Kidney capillary endothelial cell (primary cell): ENCODE measurements around the gene YES1.
"Not testable (repeated sequence)": the region's sequence is repeated elsewhere in the genome, so short reads cannot be mapped to it uniquely, and the experiment has no call there.

Experiments used
- DNase-seq: peaks from one replicate; pipeline ENCODE4 v3.0.0-alpha.2; 2018; ENCODE audit warnings: low spot score

Gene YES1

GRCh38 chr18:820591-821165 lies 8.6 kb upstream of the YES1 start:
- peak; percentile 72 for DNase-seq

GRCh38 chr18:816869-817268 lies 4.8 kb upstream of the YES1 start:
- DNase-seq: no peak

- no peak for DNase-seq
Observed at GRCh38 chr18:816088-816653, 4.1 kb upstream of the YES1 start.

GRCh38 chr18:815353-815752 lies 3.3 kb upstream of the YES1 start:
- DNase-seq: no peak

- DNase-seq: no peak
Observed at GRCh38 chr18:814300-815084, 2.5 kb upstream of the YES1 start.

GRCh38 chr18:813172-814071 lies 1.4 kb upstream of the YES1 start:
- DNase-seq: peak; percentile 69

- peak; percentile 89 for DNase-seq
Observed at GRCh38 chr18:812376-813171, 532 bp upstream of the YES1 start.

- no peak for DNase-seq
Observed at GRCh38 chr18:811182-811891, 705 bp downstream of the YES1 start.

GRCh38 chr18:809985-810642 lies 1.9 kb downstream of the YES1 start:
- DNase-seq: no peak

- not testable (repeated sequence) for DNase-seq
Observed at GRCh38 chr18:809228-809627, 2.8 kb downstream of the YES1 start.

- no peak for DNase-seq
Observed at GRCh38 chr18:808502-808901, 3.5 kb downstream of the YES1 start.

GRCh38 chr18:808086-808485 lies 4.0 kb downstream of the YES1 start:
- no peak for DNase-seq

GRCh38 chr18:805755-806110 lies 6.3 kb downstream of the YES1 start:
- DNase-seq: no peak

GRCh38 chr18:805008-805754 lies 6.9 kb downstream of the YES1 start:
- DNase-seq: no peak

- no peak for DNase-seq
Observed at GRCh38 chr18:801137-801536, 10.9 kb downstream of the YES1 start.

- DNase-seq: no peak
Observed at GRCh38 chr18:799943-800342, 12.1 kb downstream of the YES1 start.

GRCh38 chr18:795383-795782 lies 16.7 kb downstream of the YES1 start:
- not testable (repeated sequence) for DNase-seq

GRCh38 chr18:789397-789796 lies 22.6 kb downstream of the YES1 start:
- no peak for DNase-seq

- no peak for DNase-seq
Observed at GRCh38 chr18:785242-785641, 26.8 kb downstream of the YES1 start.
